ENCODE data around the gene LGALS3.

- TF ChIP-seq CTCF (IDR thresholded peaks at IDR 0.05) = no peak
- no peak for TF ChIP-seq POLR2A (IDR thresholded peaks at IDR 0.05)
These were observed 10.1 kb downstream of the LGALS3 start for GRCh38 chr14:55139141-55139540.
